Duodenal mucosa (tissue), 2 donors: ENCODE data around the gene SPACA7.

Experiments used
- H3K27ac ChIP-seq: one replicate; pipeline ENCODE4 v1.7.0; 2013; ENCODE audit warnings: low read depth, low read length
- H3K27me3 ChIP-seq, 2 donors: one replicate each; pipeline ENCODE4 v1.7.0; 2013; ENCODE audit warnings: low read length in 2 of 2, control low read depth in 1 of 2; ENCODE audit not compliant: insufficient read depth in 2 of 2, control insufficient read depth in 1 of 2
- H3K36me3 ChIP-seq, 2 donors: one replicate each; pipeline ENCODE4 v1.7.0; 2013; ENCODE audit warnings: low read length in 2 of 2, control low read depth in 1 of 2; ENCODE audit not compliant: insufficient read depth in 2 of 2, control insufficient read depth in 1 of 2
- H3K4me1 ChIP-seq, 2 donors: one replicate each; pipeline ENCODE4 v1.7.0; 2013; ENCODE audit warnings: low read length in 2 of 2, control low read depth in 1 of 2; ENCODE audit not compliant: insufficient read depth in 2 of 2, control insufficient read depth in 1 of 2
- H3K4me3 ChIP-seq, 2 donors: one replicate each; pipeline ENCODE4 v1.7.0; 2013; ENCODE audit warnings: low read length in 2 of 2, low read depth in 1 of 2
- H3K9ac ChIP-seq, 2 donors: one replicate each; pipeline ENCODE4 v1.7.0; 2013; ENCODE audit warnings: low read length in 2 of 2, low read depth in 1 of 2
- H3K9me3 ChIP-seq, 2 donors: one replicate each; pipeline ENCODE4 v1.7.0; 2013; ENCODE audit warnings: low read length in 2 of 2, control low read depth in 1 of 2; ENCODE audit not compliant: control insufficient read depth in 1 of 2

The SPACA7 gene

GRCh38 chr13:112349681-112350080 is 26.5 kb upstream of the SPACA7 start:
- Histone ChIP-seq H3K9me3 (no peaks in the 10 kb centered on the region), H3K36me3 (no peaks in the 10 kb centered on the region), H3K4me1 (no peaks in the 10 kb centered on the region), H3K27ac (no peak overlapping the region), H3K4me3 (no peak overlapping the region), H3K9ac (no peak overlapping the region), H3K27me3 (peaks cover 5 to 18% of the 10 kb centered on the region in 2 donors)

DNA sequence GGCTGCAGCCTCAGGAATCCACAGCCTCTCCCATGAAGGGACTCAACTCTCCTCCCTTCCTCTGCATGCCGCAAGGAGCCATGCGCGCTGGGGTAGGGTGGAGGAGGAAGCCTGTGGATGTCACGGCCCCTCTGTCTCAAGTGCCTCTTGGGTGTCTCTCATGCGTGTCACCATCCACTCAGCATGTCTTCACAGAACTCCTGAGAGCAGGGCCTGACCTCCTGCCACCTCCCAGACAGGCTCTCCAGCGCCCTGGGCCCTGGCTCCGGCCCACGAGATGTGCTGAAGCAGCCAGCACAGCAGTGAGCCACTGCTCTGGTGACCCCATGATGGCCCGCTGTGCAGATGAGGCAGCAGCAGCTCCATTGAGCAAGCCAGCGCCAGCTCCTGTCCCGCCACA is 25.9 kb upstream of the SPACA7 start:
- Histone ChIP-seq H3K36me3 (no peaks in the 10 kb centered on the region), H3K4me1 (no peaks in the 10 kb centered on the region), H3K9me3 (no peaks in the 10 kb centered on the region), H3K4me3 (no peak overlapping the region), H3K27me3 (peaks cover 5 to 18% of the 10 kb centered on the region in 2 donors), H3K9ac (no peak overlapping the region), H3K27ac (no peak overlapping the region)

GRCh38 chr13:112351825-112352224 is 24.3 kb upstream of the SPACA7 start:
- no peaks in the 10 kb centered on the region for H3K36me3 ChIP-seq
- H3K4me1 ChIP-seq, result no peaks in the 10 kb centered on the region
- no peak overlapping the region for H3K4me3 ChIP-seq
- no peaks in the 10 kb centered on the region for H3K9me3 ChIP-seq
- H3K27ac ChIP-seq, result no peak overlapping the region
- peaks cover 4 to 15% of the 10 kb centered on the region in 2 donors for H3K27me3 ChIP-seq
- no peak overlapping the region for H3K9ac ChIP-seq

DNA sequence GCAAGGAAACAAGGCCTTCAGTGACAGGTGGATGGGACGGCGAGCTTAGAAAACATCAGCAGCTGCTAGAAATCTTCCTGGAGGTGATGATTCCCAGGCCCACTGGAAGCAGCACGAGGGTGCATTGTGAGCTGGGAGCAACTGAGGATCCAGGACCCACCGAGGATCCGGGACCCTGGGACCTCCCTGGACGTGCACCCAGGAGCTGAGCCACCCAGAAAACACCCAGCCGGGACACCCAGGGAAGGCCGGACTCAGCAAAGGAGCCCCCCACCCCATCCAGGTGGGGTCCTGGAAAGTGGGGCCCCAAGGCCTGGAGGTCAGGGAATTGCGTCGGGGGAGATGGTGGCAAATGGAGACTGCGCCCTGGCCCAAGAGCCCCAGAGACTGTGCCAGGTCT is 22.3 kb upstream of the SPACA7 start:
- Histone ChIP-seq H3K36me3 (no peaks in the 10 kb centered on the region), H3K9ac (no peak overlapping the region), H3K4me3 (no peak overlapping the region), H3K4me1 (no peaks in the 10 kb centered on the region), H3K27me3 (no peaks in the 10 kb centered on the region), H3K27ac (no peak overlapping the region), H3K9me3 (no peaks in the 10 kb centered on the region)

DNA sequence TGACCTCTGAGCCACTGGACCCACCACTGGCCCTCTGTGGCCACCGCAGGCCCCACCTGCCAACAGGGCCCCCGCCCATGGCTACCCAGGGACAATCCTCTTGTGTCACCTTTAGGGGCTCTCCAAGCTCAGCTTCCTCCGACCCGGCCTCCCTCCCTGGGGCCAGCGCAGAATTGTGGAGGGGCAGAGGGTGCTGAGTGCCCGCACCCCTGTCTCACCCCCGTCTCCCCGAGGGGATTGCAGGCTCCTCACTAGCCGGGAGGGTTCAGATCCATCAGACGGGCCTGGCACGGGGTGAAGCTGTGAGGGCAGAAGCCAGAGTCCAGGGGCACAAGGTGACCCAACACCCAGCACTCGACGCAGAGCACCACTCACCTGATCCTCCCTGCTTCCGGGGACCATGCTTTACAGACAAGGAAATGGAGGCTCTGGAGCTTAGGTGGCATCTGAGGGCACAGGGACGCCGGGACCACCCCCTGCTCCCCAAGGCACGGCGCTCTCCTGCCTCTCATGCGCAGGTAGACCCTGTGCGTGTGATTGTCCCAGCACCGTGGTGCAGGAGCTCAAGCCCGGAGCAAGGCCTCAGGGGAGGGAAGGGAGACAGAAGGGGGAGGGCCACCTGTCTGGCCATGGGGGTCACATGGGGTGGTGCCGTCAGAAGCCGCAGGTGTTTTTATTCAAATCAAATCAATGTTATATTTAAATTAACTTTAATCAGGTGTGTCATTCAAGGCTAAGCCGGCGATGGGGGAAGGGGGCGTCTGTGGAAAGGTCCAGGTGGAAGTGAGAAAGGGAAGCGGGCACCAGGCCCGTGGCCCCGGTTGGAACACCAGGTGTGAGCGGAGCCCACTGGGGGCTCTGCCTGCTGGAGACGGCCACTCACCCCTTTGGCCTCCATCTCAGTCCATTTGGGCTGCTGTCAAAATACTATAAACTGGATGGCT is 21.6 kb upstream of the SPACA7 start:
- no peaks in the 10 kb centered on the region for H3K9me3 ChIP-seq
- no peak overlapping the region for H3K9ac ChIP-seq
- no peak overlapping the region for H3K4me3 ChIP-seq
- no peaks in the 10 kb centered on the region for H3K27me3 ChIP-seq
- no peaks in the 10 kb centered on the region for H3K36me3 ChIP-seq
- H3K27ac ChIP-seq, result no peak overlapping the region
- no peaks in the 10 kb centered on the region for H3K4me1 ChIP-seq

- no peak overlapping the region for H3K4me3 ChIP-seq
- H3K27me3 ChIP-seq, result no peaks in the 10 kb centered on the region
- no peak overlapping the region for H3K27ac ChIP-seq
- H3K9me3 ChIP-seq, result no peaks in the 10 kb centered on the region
- no peak overlapping the region for H3K9ac ChIP-seq
- H3K36me3 ChIP-seq, result no peaks in the 10 kb centered on the region
- no peaks in the 10 kb centered on the region for H3K4me1 ChIP-seq
Measured at GRCh38 chr13:112355274-112355838, 20.8 kb upstream of the SPACA7 start.

DNA sequence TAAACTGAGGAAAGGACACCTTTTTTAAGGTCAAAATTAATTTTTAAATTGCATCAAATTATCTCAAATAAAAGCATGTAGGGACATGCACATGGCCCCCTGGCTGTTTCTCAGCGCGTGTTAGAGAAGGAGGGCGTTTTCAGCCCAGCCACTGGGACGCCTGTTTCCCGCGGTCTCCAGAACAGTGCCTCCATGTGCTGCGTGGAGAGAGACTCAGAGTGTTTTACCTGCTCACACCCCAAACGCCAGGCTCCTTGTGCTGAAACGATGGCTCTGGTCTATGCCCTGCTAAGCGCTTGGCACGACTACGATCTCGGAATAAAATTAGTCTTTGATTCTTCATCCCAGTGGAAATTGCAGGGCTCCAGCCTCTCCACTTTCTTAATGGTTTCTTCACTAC is 20.0 kb upstream of the SPACA7 start:
- H3K4me1 ChIP-seq, result no peaks in the 10 kb centered on the region
- no peaks in the 10 kb centered on the region for H3K27me3 ChIP-seq
- no peak overlapping the region for H3K4me3 ChIP-seq
- no peaks in the 10 kb centered on the region for H3K36me3 ChIP-seq
- H3K27ac ChIP-seq, result no peak overlapping the region
- H3K9ac ChIP-seq, result no peak overlapping the region
- H3K9me3 ChIP-seq, result peaks cover 0 to 2% of the 10 kb centered on the region in 2 donors

- H3K9me3 ChIP-seq, result peaks cover 0 to 4% of the 10 kb centered on the region in 2 donors
- H3K36me3 ChIP-seq, result no peaks in the 10 kb centered on the region
- no peak overlapping the region for H3K4me3 ChIP-seq
- H3K27ac ChIP-seq, result no peak overlapping the region
- H3K4me1 ChIP-seq, result no peaks in the 10 kb centered on the region
- no peak overlapping the region for H3K9ac ChIP-seq
- no peaks in the 10 kb centered on the region for H3K27me3 ChIP-seq
Measured at GRCh38 chr13:112358156-112358555, 18.0 kb upstream of the SPACA7 start.

DNA sequence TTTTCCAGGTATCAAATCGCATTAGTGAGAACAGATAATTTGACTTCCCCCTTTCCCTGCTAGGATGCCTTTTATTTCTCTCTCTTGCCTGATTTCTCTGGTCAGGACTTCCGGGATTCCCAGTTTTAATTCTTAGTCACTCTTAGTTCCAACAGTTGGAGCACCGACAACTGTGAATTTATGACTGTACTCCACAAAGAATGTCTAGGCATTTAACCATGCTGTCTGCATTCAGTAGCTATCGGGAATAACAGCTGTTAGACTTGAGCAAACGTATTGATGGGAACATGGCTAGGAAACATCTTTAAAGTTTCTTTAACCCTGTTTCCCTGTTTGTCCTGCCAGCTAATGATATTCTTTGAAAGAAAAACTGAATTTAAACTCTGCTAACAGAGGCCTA is 14.1 kb upstream of the SPACA7 start:
- H3K9ac ChIP-seq, result no peak overlapping the region
- no peaks in the 10 kb centered on the region for H3K4me1 ChIP-seq
- H3K27me3 ChIP-seq, result no peaks in the 10 kb centered on the region
- H3K4me3 ChIP-seq, result no peak overlapping the region
- H3K9me3 ChIP-seq, result peaks cover 2 to 4% of the 10 kb centered on the region in 2 donors
- no peak overlapping the region for H3K27ac ChIP-seq
- H3K36me3 ChIP-seq, result no peaks in the 10 kb centered on the region

DNA sequence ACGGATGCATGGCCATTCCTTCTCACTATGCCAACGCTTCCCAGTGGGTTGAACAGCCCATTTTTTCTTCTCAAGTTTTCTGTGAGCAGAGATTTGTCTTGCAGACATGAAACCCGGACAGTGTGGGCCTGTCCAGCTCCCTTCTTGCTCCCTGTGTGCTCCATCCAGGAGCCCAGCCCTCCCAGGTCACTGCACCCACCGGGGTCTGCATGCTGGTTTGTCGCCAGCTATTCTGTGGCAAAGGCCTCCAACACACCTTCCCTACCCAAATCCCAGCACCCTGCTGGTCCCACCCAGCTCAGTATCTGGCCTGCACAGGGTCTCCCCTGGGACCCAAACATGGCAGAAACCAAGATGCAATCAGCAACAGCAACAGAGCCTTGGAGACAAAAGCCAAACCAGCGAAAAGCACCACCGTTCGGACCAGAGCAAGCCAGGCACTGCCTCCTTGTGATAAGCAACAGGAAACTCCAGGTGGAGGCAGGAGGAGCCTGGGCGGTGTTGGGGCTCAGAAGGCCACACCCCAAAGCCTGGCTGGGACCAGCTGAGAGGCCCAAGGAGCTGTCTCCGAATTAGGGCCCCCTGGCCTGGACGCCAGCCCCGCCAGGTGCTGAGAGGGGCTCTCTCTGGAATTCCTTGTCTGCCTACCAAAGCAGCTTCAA is 12.2 kb upstream of the SPACA7 start:
- peaks cover 4 to 6% of the 10 kb centered on the region in 2 donors for H3K9me3 ChIP-seq
- H3K36me3 ChIP-seq, result no peaks in the 10 kb centered on the region
- H3K9ac ChIP-seq, result no peak overlapping the region
- H3K4me1 ChIP-seq, result no peaks in the 10 kb centered on the region
- H3K27ac ChIP-seq, result no peak overlapping the region
- no peaks in the 10 kb centered on the region for H3K27me3 ChIP-seq
- no peak overlapping the region for H3K4me3 ChIP-seq
